Panc1 (cell line): ENCODE measurements around the gene RGS3. TPM values are rescaled to one million over a fixed set of nuclear protein-coding genes. Genes with fewer than 3 reads are reported as not detected.

Source experiments
- ATAC-seq: fragments of 200-7000 bp; cut with Tn5 transposase; 2 replicates; pipeline ENCODE4 v1.9.1; 2020; ENCODE audit warnings: mild to moderate bottlenecking, moderate library complexity
- BruUV-seq: library from RNA; stranded (reverse); fragments of 400-500 nt; replicated peaks from 2 replicates; lab custom pipeline; 2021; lab: Mats Ljungman, UMichigan
- CTCF ChIA-PET: fragments of 300-600 bp; sonication (Branson Sonifier 250); formaldehyde crosslinking; loops from one replicate; lab custom pipeline; 2022; ENCODE audit warnings: antibody characterized with exemption; lab: Charles Lee
- POLR2A ChIA-PET: fragments of 300-600 bp; sonication (Branson Sonifier 250); formaldehyde crosslinking; loops from one replicate; lab custom pipeline; 2022; ENCODE audit warnings: antibody characterized with exemption; lab: Charles Lee
- DNase-seq: peaks from one replicate; pipeline ENCODE4 v3.0.0-alpha.2; 2010; ENCODE audit warnings: low read depth, low spot score
- H3K27ac ChIP-seq: 2 replicates; pipeline ENCODE4 v1.5.1; 2011; ENCODE audit warnings: mild to moderate bottlenecking, low read length, inconsistent platforms
- H3K27me3 ChIP-seq: fragments of 200-500 bp; sonication (Bioruptor generic); 2 replicates; pipeline ENCODE4 v1.6.0; 2014; ENCODE audit warnings: low read length, inconsistent platforms; ENCODE audit not compliant: control insufficient read depth, insufficient read depth
- H3K36me3 ChIP-seq: fragments of 200-500 bp; sonication (Bioruptor generic); 2 replicates; pipeline ENCODE4 v1.5.1; 2014; ENCODE audit warnings: inconsistent platforms, mild to moderate bottlenecking, low read length, moderate library complexity; ENCODE audit not compliant: control insufficient read depth, insufficient read depth
- H3K4me1 ChIP-seq: 2 replicates; pipeline ENCODE4 v1.5.1; 2011; ENCODE audit warnings: inconsistent platforms, mild to moderate bottlenecking, low read length, moderate library complexity; ENCODE audit not compliant: control insufficient read depth, insufficient read depth
- H3K4me3 ChIP-seq, 2 experiments: 2 replicates each; pipeline ENCODE4 v1.5.1; 2011 to 2012; ENCODE audit warnings: low read depth in 2 of 2, low read length in 2 of 2, mild to moderate bottlenecking in 2 of 2, inconsistent platforms in 1 of 2, moderate library complexity in 1 of 2
- H3K9me3 ChIP-seq: fragments of 200-500 bp; sonication (Bioruptor generic); 2 replicates; pipeline ENCODE4 v1.5.1; 2014; ENCODE audit warnings: low read depth, mild to moderate bottlenecking, inconsistent platforms, low read length, moderate library complexity; ENCODE audit not compliant: control insufficient read depth, insufficient read depth
- CTCF ChIP-seq: fragments of 450-650 bp; IDR thresholded peaks from 2 replicates; pipeline ENCODE4 v1.5.1; 2017; ENCODE audit warnings: mild to moderate bottlenecking
- POLR2AphosphoS5 ChIP-seq: IDR thresholded peaks from 2 replicates; pipeline ENCODE4 v1.6.1; 2012; ENCODE audit warnings: mild to moderate bottlenecking, low read depth, low read length, moderate library complexity
- REST ChIP-seq, 2 experiments: IDR thresholded peaks; 2 replicates each; pipeline ENCODE4 v1.6.1; 2011 to 2012; ENCODE audit warnings: low read depth in 2 of 2, control low read depth in 1 of 2, low read length in 1 of 2, mild to moderate bottlenecking in 1 of 2, moderate library complexity in 1 of 2; ENCODE audit not compliant: insufficient read depth in 1 of 2
- SIN3A ChIP-seq: IDR thresholded peaks from 2 replicates; pipeline ENCODE4 v1.6.1; 2012; ENCODE audit warnings: low read depth, mild to moderate bottlenecking, low read length, moderate library complexity, borderline replicate concordance; ENCODE audit not compliant: insufficient read depth
- TCF7L2 ChIP-seq: IDR thresholded peaks from 2 replicates; pipeline ENCODE4 v1.6.1; 2011; ENCODE audit warnings: mild to moderate bottlenecking, low read depth, low read length, inconsistent platforms
- in situ Hi-C: cut with HindIII; loops from 2 replicates; pipeline ENCODE4 v1.10.0; 2016; ENCODE audit warnings: low sequenced_read_pairs, low pct_unique_long_range_greater_than_20kb
- intact Hi-C: fragments of 100-400 bp; cut with micrococcal nuclease; formaldehyde crosslinking; loops from one replicate; pipeline ENCODE4 v1.10.0; 2022; ENCODE audit not compliant: unreplicated experiment
- total RNA-seq: library from RNA; stranded (reverse); gene quantifications from one replicate; pipeline ENCODE4 v1.2.1, GENCODE V29; 2021; ENCODE audit not compliant: unreplicated experiment

RGS3 gene
- total RNA-seq, 1 experiment from 2014 or later: 15.1 TPM

- in situ Hi-C loops: no loop called here
- BruUV-seq: TSS peak; percentile 51
- intact Hi-C loops: no loop called here
- Histone ChIP-seq H3K36me3 (no peaks in the 10 kb centered on the region), H3K27me3 (no peaks in the 10 kb centered on the region), H3K9me3 (no peaks in the 10 kb centered on the region), H3K4me3 (no peak overlapping the region), H3K4me1 (no peaks in the 10 kb centered on the region), H3K27ac (no peak overlapping the region)
- ChIA-PET CTCF (no interaction called here), POLR2A (no interaction called here)
- ATAC-seq: no peak
- no peak for DNase-seq
- no peak for TF ChIP-seq POLR2AphosphoS5
- TF ChIP-seq SIN3A: no peak
- no peak for TF ChIP-seq REST (IDR thresholded peaks at IDR 0.05; ENCODE audit: insufficient read depth in 1 of 2, low read depth in 2 of 2, low read length in 1 of 2)
- TF ChIP-seq CTCF: no peak
- TF ChIP-seq TCF7L2: no peak
Measured at GRCh38 chr9:113530942-113531341, 67.4 kb downstream of the RGS3 start.

GRCh38 chr9:113531919-113532808 lies 68.6 kb downstream of the RGS3 start:
- ChIA-PET POLR2A (no interaction called here), CTCF (no interaction called here)
- H3K4me3 ChIP-seq: no peak overlapping the region
- ATAC-seq: no peak
- in situ Hi-C loops (no loop called here), intact Hi-C loops (no loop called here)
- no peak for TF ChIP-seq TCF7L2
- no peak for TF ChIP-seq CTCF
- TF ChIP-seq SIN3A: no peak
- TF ChIP-seq REST (IDR thresholded peaks at IDR 0.05; ENCODE audit: insufficient read depth in 1 of 2, low read depth in 2 of 2, low read length in 1 of 2): no peak
- TF ChIP-seq POLR2AphosphoS5: no peak
- no peak for DNase-seq
- no peaks in the 10 kb centered on the region for H3K9me3 ChIP-seq
- H3K27me3 ChIP-seq: no peaks in the 10 kb centered on the region
- no peaks in the 10 kb centered on the region for H3K36me3 ChIP-seq
- no peak overlapping the region for H3K27ac ChIP-seq
- no TSS peak for BruUV-seq
- H3K4me1 ChIP-seq: no peaks in the 10 kb centered on the region
